WTC11 (cell line): Measurements from ENCODE around the gene EEIG1. TPM values are rescaled to one million over a fixed set of nuclear protein-coding genes. Genes with fewer than 3 reads are reported as not detected.

Source experiments
- ATAC-seq: fragments of 200-7000 bp; cut with Tn5 transposase; 2 replicates; pipeline ENCODE4 v1.10.0; 2021; ENCODE audit warnings: mild to moderate bottlenecking, moderate library complexity
- CTCF ChIA-PET: fragments of 300-600 bp; sonication (Branson Sonifier 250); formaldehyde crosslinking; loops from one replicate; lab custom pipeline; 2021; ENCODE audit warnings: antibody characterized with exemption; lab: Charles Lee
- POLR2A ChIA-PET: fragments of 350-600 bp; sonication (Branson Sonifier 250); formaldehyde crosslinking; loops from one replicate; lab custom pipeline; 2021; ENCODE audit warnings: antibody characterized with exemption; lab: Charles Lee
- DNase-seq: peaks from one replicate; pipeline ENCODE4 v3.0.0; 2021; ENCODE audit warnings: low spot score
- H3K27ac Mint-ChIP-seq: 2 replicates; pipeline ENCODE4 v1.8.0; 2021; ENCODE audit warnings: mixed read lengths
- H3K27me3 Mint-ChIP-seq: 2 replicates; pipeline ENCODE4 v1.8.0; 2021; ENCODE audit warnings: low read depth, mild to moderate bottlenecking, moderate library complexity, mixed read lengths
- H3K36me3 Mint-ChIP-seq: 2 replicates; pipeline ENCODE4 v1.8.0; 2021; ENCODE audit warnings: mixed read lengths
- H3K4me1 Mint-ChIP-seq: 2 replicates; pipeline ENCODE4 v1.8.0; 2022; ENCODE audit warnings: mixed read lengths
- H3K4me3 Mint-ChIP-seq: 2 replicates; pipeline ENCODE4 v1.8.0; 2021; ENCODE audit warnings: mild to moderate bottlenecking, moderate library complexity, mixed read lengths
- H3K9me3 Mint-ChIP-seq: 2 replicates; pipeline ENCODE4 v1.8.0; 2021; ENCODE audit warnings: mixed read lengths
- CBFB ChIP-seq: sonication (generic); formaldehyde crosslinking; IDR thresholded peaks from 2 replicates; pipeline ENCODE4 v1.8.1; 2022; ENCODE audit warnings: mild to moderate bottlenecking, low read depth, missing genetic modification reagents
- CDX4 ChIP-seq: fragments of 250-450 bp; sonication (Bioruptor Pico); IDR thresholded peaks from 2 replicates; pipeline ENCODE4 v1.9.0; 2021; ENCODE audit warnings: moderate library complexity, mild to moderate bottlenecking, inconsistent platforms, borderline replicate concordance
- CREM ChIP-seq: sonication (generic); formaldehyde crosslinking; IDR thresholded peaks from 2 replicates; pipeline ENCODE4 v1.8.1; 2022; ENCODE audit warnings: mild to moderate bottlenecking, missing genetic modification reagents, moderate library complexity
- CTCF ChIP-seq: fragments of 200-600 bp; IDR thresholded peaks from 2 replicates; pipeline ENCODE4 v1.8.0; 2022; ENCODE audit warnings: antibody characterized with exemption
- E2F1 ChIP-seq: sonication (generic); formaldehyde crosslinking; IDR thresholded peaks from 2 replicates; pipeline ENCODE4 v1.8.0; 2022; ENCODE audit warnings: mild to moderate bottlenecking, missing genetic modification reagents
- EMX1 ChIP-seq: fragments of 250-450 bp; sonication (Bioruptor Pico); IDR thresholded peaks from 2 replicates; pipeline ENCODE4 v1.8.0; 2021; ENCODE audit warnings: mild to moderate bottlenecking
- FOXK1 ChIP-seq: sonication (generic); formaldehyde crosslinking; IDR thresholded peaks from 2 replicates; pipeline ENCODE4 v1.8.0; 2022; ENCODE audit warnings: mild to moderate bottlenecking, moderate library complexity, missing genetic modification reagents
- FOXP1 ChIP-seq: sonication (generic); formaldehyde crosslinking; IDR thresholded peaks from 2 replicates; pipeline ENCODE4 v1.8.0; 2022; ENCODE audit warnings: missing genetic modification reagents, mild to moderate bottlenecking, moderate library complexity, borderline replicate concordance
- GRHL2 ChIP-seq: fragments of 250-450 bp; sonication (Bioruptor Pico); IDR thresholded peaks from 2 replicates; pipeline ENCODE4 v1.8.0; 2022; ENCODE audit warnings: mild to moderate bottlenecking, moderate library complexity; ENCODE audit not compliant: insufficient replicate concordance, severe bottlenecking
- HMGA2 ChIP-seq: fragments of 250-450 bp; sonication (Bioruptor Pico); IDR thresholded peaks from 2 replicates; pipeline ENCODE4 v1.4.0; 2021; ENCODE audit warnings: mild to moderate bottlenecking, moderate library complexity
- MYBL2 ChIP-seq: sonication (generic); formaldehyde crosslinking; IDR thresholded peaks from 2 replicates; pipeline ENCODE4 v1.8.1; 2023; ENCODE audit warnings: mild to moderate bottlenecking, moderate library complexity, missing genetic modification reagents
- NFATC4 ChIP-seq: fragments of 250-450 bp; sonication (Bioruptor Pico); IDR thresholded peaks from 2 replicates; pipeline ENCODE4 v1.9.0; 2021; ENCODE audit warnings: mild to moderate bottlenecking
- NFYB ChIP-seq: sonication (generic); formaldehyde crosslinking; conservative IDR thresholded peaks from 2 replicates; pipeline ENCODE4 v1.8.0; 2022; ENCODE audit warnings: low read depth, missing genetic modification reagents
- NR1H2 ChIP-seq: sonication (generic); formaldehyde crosslinking; IDR thresholded peaks from 2 replicates; pipeline ENCODE4 v1.9.0; 2021; ENCODE audit warnings: mild to moderate bottlenecking, moderate library complexity, missing genetic modification reagents
- PRRX2 ChIP-seq: fragments of 250-450 bp; sonication (Bioruptor Pico); IDR thresholded peaks from 2 replicates; pipeline ENCODE4 v1.8.0; 2021; ENCODE audit warnings: mild to moderate bottlenecking
- SMAD4 ChIP-seq: sonication (generic); formaldehyde crosslinking; IDR thresholded peaks from 2 replicates; pipeline ENCODE4 v1.8.0; 2022; ENCODE audit warnings: mild to moderate bottlenecking, missing genetic modification reagents
- SOX15 ChIP-seq: fragments of 250-450 bp; sonication (Bioruptor Pico); IDR thresholded peaks from 2 replicates; pipeline ENCODE4 v1.9.0; 2021; ENCODE audit warnings: mild to moderate bottlenecking
- USF2 ChIP-seq: sonication (generic); formaldehyde crosslinking; IDR thresholded peaks from 2 replicates; pipeline ENCODE4 v1.8.1; 2023; ENCODE audit warnings: mild to moderate bottlenecking, missing genetic modification reagents, moderate library complexity
- ZNF121 ChIP-seq: sonication (generic); formaldehyde crosslinking; IDR thresholded peaks from 2 replicates; pipeline ENCODE4 v1.8.0; 2023; ENCODE audit warnings: missing genetic modification reagents
- ZNF138 ChIP-seq: sonication (generic); formaldehyde crosslinking; conservative IDR thresholded peaks from 2 replicates; pipeline ENCODE4 v1.8.1; 2022; ENCODE audit warnings: mild to moderate bottlenecking, moderate library complexity, missing genetic modification reagents
- ZNF425 ChIP-seq: fragments of 250-450 bp; sonication (Bioruptor Pico); conservative IDR thresholded peaks from 2 replicates; pipeline ENCODE4 v1.9.0; 2021; ENCODE audit warnings: mild to moderate bottlenecking
- total RNA-seq: library from RNA; stranded (reverse); gene quantifications from 3 replicates; pipeline ENCODE4 v1.2.3, GENCODE V29; 2021

The EEIG1 gene
- total RNA-seq, 1 experiment from 2014 or later: 66.4 TPM

GRCh38 chr9:127968042-127968441, 12.7 kb downstream of the EEIG1 start:
- Mint-ChIP-seq H3K27me3 (no peaks in the 10 kb centered on the region), H3K36me3 (no peaks in the 10 kb centered on the region; the same call in 1 of the 2 replicates), H3K27ac (peak overlapping the region; percentile 47), H3K4me1 (peaks cover 80% of the 10 kb centered on the region), H3K9me3 (no peaks in the 10 kb centered on the region), H3K4me3 (no peak overlapping the region)
- no peak for TF ChIP-seq HMGA2
- TF ChIP-seq SOX15 (CRISPR knock-in tag): no peak
- no peak for TF ChIP-seq NR1H2 (CRISPR knock-in tag)
- no peak for TF ChIP-seq ZNF121 (CRISPR knock-in tag)
- no peak for TF ChIP-seq CTCF
- no peak for TF ChIP-seq FOXP1 (CRISPR knock-in tag)
- TF ChIP-seq CDX4 (CRISPR knock-in tag): no peak
- no peak for TF ChIP-seq CBFB (CRISPR knock-in tag)
- TF ChIP-seq E2F1 (CRISPR knock-in tag): no peak
- TF ChIP-seq ZNF425 (CRISPR knock-in tag): no peak
- TF ChIP-seq EMX1: no peak
- TF ChIP-seq GRHL2: no peak
- TF ChIP-seq NFYB (CRISPR knock-in tag): no peak
- no peak for TF ChIP-seq SMAD4 (CRISPR knock-in tag)
- TF ChIP-seq CREM (CRISPR knock-in tag): no peak
- no peak for TF ChIP-seq MYBL2
- no peak for TF ChIP-seq PRRX2 (CRISPR knock-in tag)
- TF ChIP-seq NFATC4: no peak
- ChIA-PET POLR2A (interaction anchor here (0.6 kb wide), 1 partner anchor 420 kb away, joined by 4 read pairs; no protein-coding TSS in a partner anchor), CTCF (interaction anchor here (0.6 to 1.4 kb wide), 4 partner anchors 12 to 53 kb away, joined by 3 to 4 read pairs (median 4); no protein-coding TSS in a partner anchor)
- no peak for DNase-seq
- no peak for ATAC-seq

- Mint-ChIP-seq H3K4me1 (peaks cover 80% of the 10 kb centered on the region), H3K27ac (peak overlapping the region; percentile 68), H3K4me3 (no peak overlapping the region), H3K9me3 (no peaks in the 10 kb centered on the region), H3K36me3 (no peaks in the 10 kb centered on the region; the same call in 1 of the 2 replicates), H3K27me3 (no peaks in the 10 kb centered on the region)
- ChIA-PET POLR2A (no interaction called here), CTCF (interaction anchor here (0.8 to 1.2 kb wide), 3 partner anchors 11 to 151 kb away, joined by 3 read pairs; no protein-coding TSS in a partner anchor)
- ATAC-seq (no peak), DNase-seq (no peak)
- TF ChIP-seq USF2: no peak
- no peak for TF ChIP-seq ZNF138 (CRISPR knock-in tag)
- TF ChIP-seq FOXK1 (CRISPR knock-in tag): no peak
Measured at GRCh38 chr9:127967151-127967809, 13.5 kb downstream of the EEIG1 start.
